Loucy (cell line): ENCODE results near the gene MFN1.

Experiments
- EZH2phosphoT487 ChIP-seq: fragments of 200-600 bp; IDR thresholded peaks from 2 replicates; pipeline ENCODE4 v1.6.1; 2018; ENCODE audit warnings: antibody characterized with exemption, mild to moderate bottlenecking, moderate library complexity, borderline replicate concordance
- TF ChIP-seq, protein P1 (sequence below): fragments of 200-600 bp; sonication (generic); conservative IDR thresholded peaks from 2 replicates; pipeline ENCODE4 v1.5.1; 2014; ENCODE audit warnings: mild to moderate bottlenecking, antibody characterized with exemption, low read length

DNA sequence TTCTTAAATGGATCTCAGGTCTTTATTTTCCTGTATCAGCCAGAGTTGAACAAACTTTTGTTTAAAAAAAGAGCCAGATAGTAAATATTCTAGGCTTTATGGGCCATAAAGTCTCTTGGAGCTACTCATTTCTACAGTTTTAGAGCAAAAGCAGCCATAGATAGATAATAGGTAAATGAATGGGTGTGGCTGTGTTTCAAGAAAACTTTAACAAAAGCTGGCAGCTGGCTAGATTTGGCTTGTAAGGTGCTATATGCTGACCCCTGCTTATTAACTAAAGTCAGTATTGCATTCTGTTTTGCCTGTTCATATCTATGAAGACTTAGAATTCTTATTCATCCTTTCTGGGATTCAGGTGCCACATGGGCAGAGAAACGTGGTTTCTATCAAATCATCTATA is 29.0 kb downstream of the MFN1 start:
- TF ChIP-seq, protein P1, sequence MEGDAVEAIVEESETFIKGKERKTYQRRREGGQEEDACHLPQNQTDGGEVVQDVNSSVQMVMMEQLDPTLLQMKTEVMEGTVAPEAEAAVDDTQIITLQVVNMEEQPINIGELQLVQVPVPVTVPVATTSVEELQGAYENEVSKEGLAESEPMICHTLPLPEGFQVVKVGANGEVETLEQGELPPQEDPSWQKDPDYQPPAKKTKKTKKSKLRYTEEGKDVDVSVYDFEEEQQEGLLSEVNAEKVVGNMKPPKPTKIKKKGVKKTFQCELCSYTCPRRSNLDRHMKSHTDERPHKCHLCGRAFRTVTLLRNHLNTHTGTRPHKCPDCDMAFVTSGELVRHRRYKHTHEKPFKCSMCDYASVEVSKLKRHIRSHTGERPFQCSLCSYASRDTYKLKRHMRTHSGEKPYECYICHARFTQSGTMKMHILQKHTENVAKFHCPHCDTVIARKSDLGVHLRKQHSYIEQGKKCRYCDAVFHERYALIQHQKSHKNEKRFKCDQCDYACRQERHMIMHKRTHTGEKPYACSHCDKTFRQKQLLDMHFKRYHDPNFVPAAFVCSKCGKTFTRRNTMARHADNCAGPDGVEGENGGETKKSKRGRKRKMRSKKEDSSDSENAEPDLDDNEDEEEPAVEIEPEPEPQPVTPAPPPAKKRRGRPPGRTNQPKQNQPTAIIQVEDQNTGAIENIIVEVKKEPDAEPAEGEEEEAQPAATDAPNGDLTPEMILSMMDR, result no peak
- no peak for TF ChIP-seq EZH2phosphoT487
